Neural cell (in vitro differentiated cells): ENCODE measurements around the gene TMEM50A. TPM values are rescaled to one million over a fixed set of nuclear protein-coding genes. Genes with fewer than 3 reads are reported as not detected.

Experiments used
- H2AFZ ChIP-seq: fragments of 200-600, 300-800 bp; sonication (generic), shearing (Covaris generic); 2 replicates; pipeline ENCODE4 v1.6.0; 2014; ENCODE audit warnings: low read depth, mild to moderate bottlenecking, antibody characterized with exemption, low read length, moderate library complexity
- H3F3A ChIP-seq: fragments of 200-600 bp; shearing (Covaris generic); 2 replicates; pipeline ENCODE4 v1.6.1; 2016; ENCODE audit warnings: mild to moderate bottlenecking, moderate library complexity, mixed read lengths, antibody characterized with exemption, low read length; ENCODE audit not compliant: insufficient read depth, poor library complexity, severe bottlenecking
- H3K27ac ChIP-seq: fragments of 200-600, 300-800 bp; sonication (generic), shearing (Covaris generic); 2 replicates; pipeline ENCODE4 v1.5.1; 2014; ENCODE audit warnings: mild to moderate bottlenecking, low read length, moderate library complexity
- H3K27me3 ChIP-seq: fragments of 300-800, 200-600 bp; sonication (generic), shearing (Covaris generic); 2 replicates; pipeline ENCODE4 v1.6.0; 2014; ENCODE audit warnings: mild to moderate bottlenecking, low read depth, low read length, moderate library complexity; ENCODE audit not compliant: insufficient read depth
- H3K36me3 ChIP-seq: fragments of 300-800, 200-600 bp; sonication (generic), shearing (Covaris generic); 2 replicates; pipeline ENCODE4 v1.5.1; 2014; ENCODE audit warnings: mild to moderate bottlenecking, antibody characterized with exemption, low read length, moderate library complexity; ENCODE audit not compliant: insufficient read depth
- H3K4me2 ChIP-seq: fragments of 300-800, 200-600 bp; sonication (generic), shearing (Covaris generic); 2 replicates; pipeline ENCODE4 v1.6.0; 2014; ENCODE audit warnings: mild to moderate bottlenecking, low read length
- H3K4me3 ChIP-seq: fragments of 300-800, 200-600 bp; sonication (generic), shearing (Covaris generic); 2 replicates; pipeline ENCODE4 v1.5.1; 2014; ENCODE audit warnings: mild to moderate bottlenecking, low read length, moderate library complexity
- H3K79me2 ChIP-seq: fragments of 200-600 bp; shearing (Covaris generic); replicated peaks from 2 replicates; pipeline ENCODE4 v1.6.0; 2014; ENCODE audit warnings: mild to moderate bottlenecking, low read length, moderate library complexity; ENCODE audit not compliant: insufficient read depth
- H3K9ac ChIP-seq: fragments of 300-800, 200-600 bp; sonication (generic), shearing (Covaris generic); 2 replicates; pipeline ENCODE4 v1.6.1; 2016; ENCODE audit warnings: mild to moderate bottlenecking, low read length, mixed read lengths
- H3K9me2 ChIP-seq: fragments of 200-600 bp; shearing (Covaris generic); 2 replicates; pipeline ENCODE4 v1.6.1; 2016; ENCODE audit warnings: mild to moderate bottlenecking, low read length, mixed read lengths; ENCODE audit not compliant: insufficient read depth
- H3K9me3 ChIP-seq: fragments of 200-600, 300-800 bp; sonication (generic), shearing (Covaris generic); 2 replicates; pipeline ENCODE4 v1.6.1; 2016; ENCODE audit warnings: mild to moderate bottlenecking, mixed run types, low read length, moderate library complexity, mixed read lengths
- H4K20me1 ChIP-seq: fragments of 200-600 bp; shearing (Covaris generic); 2 replicates; pipeline ENCODE4 v1.6.1; 2016; ENCODE audit warnings: mild to moderate bottlenecking, mixed run types; ENCODE audit not compliant: insufficient read depth
- EP300 ChIP-seq: fragments of 450-650 bp; conservative IDR thresholded peaks from 2 replicates; pipeline ENCODE4 v1.6.1; 2014; ENCODE audit warnings: antibody characterized with exemption, mild to moderate bottlenecking, moderate library complexity; ENCODE audit not compliant: poor library complexity, severe bottlenecking
- EZH2 ChIP-seq: fragments of 200-600, 300-800 bp; shearing (Covaris generic), sonication (generic); IDR thresholded peaks from 2 replicates; pipeline ENCODE4 v1.6.1; 2014; ENCODE audit warnings: antibody characterized with exemption, low read length, borderline replicate concordance, mild to moderate bottlenecking; ENCODE audit not compliant: insufficient read depth, poor library complexity, severe bottlenecking
- MXI1 ChIP-seq: fragments of 450-650 bp; conservative IDR thresholded peaks from 2 replicates; pipeline ENCODE4 v1.6.1; 2014; ENCODE audit warnings: antibody characterized with exemption, mild to moderate bottlenecking; ENCODE audit not compliant: poor library complexity, severe bottlenecking
- POLR2AphosphoS5 ChIP-seq: IDR thresholded peaks from 2 replicates; pipeline ENCODE4 v1.6.1; 2012
- RAD21 ChIP-seq: fragments of 450-650 bp; conservative IDR thresholded peaks from 2 replicates; pipeline ENCODE4 v1.6.1; 2014; ENCODE audit warnings: antibody characterized with exemption, mild to moderate bottlenecking, moderate library complexity
- REST ChIP-seq: IDR thresholded peaks from 2 replicates; pipeline ENCODE4 v1.6.1; 2012; ENCODE audit warnings: borderline replicate concordance
- SMC3 ChIP-seq: fragments of 450-650 bp; conservative IDR thresholded peaks from 2 replicates; pipeline ENCODE4 v1.6.1; 2014; ENCODE audit warnings: antibody characterized with exemption, mild to moderate bottlenecking, moderate library complexity; ENCODE audit not compliant: poor library complexity
- TAF1 ChIP-seq: IDR thresholded peaks from 2 replicates; pipeline ENCODE4 v1.6.1; 2012; ENCODE audit warnings: low read depth
- polyA plus RNA-seq: library from polyadenylated mRNA; depleted of rRNA; stranded (reverse); fragments of >200 nt; gene quantifications from 2 replicates; pipeline ENCODE4 v1.2.3, GENCODE V29; 2014
- TF ChIP-seq, protein P1 (sequence below): fragments of 450-650 bp; IDR thresholded peaks from 2 replicates; pipeline ENCODE4 v1.5.1; 2014; ENCODE audit warnings: antibody characterized with exemption, mild to moderate bottlenecking, moderate library complexity; ENCODE audit not compliant: poor library complexity, severe bottlenecking

TMEM50A gene
- polyA plus RNA-seq, 1 donor from 2014 or later: 161 TPM

DNA sequence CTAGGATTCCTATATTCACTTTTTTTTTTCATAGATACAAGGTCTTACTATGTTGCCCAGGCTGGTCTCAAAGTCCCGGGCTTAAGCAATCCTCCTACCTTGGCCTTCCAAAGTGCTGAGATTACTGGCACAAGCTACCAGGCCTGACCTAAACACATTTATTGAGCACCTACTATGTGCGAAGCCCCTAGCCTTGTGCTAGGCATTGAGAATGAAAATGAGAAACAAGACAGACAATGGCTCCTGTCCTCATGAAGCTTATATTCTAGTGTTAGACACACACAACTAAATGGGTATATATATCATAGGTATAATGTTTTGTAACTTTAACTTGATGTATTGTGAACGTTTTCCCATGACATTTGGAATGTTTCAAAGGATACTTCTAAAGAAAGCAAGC lies 11.5 kb downstream of the TMEM50A start:
- Histone ChIP-seq H3K9me2 (no peaks in the 10 kb centered on the region), H2AFZ (no peak overlapping the region), H3K4me2 (no peak overlapping the region), H3K27me3 (no peaks in the 10 kb centered on the region), H3K9me3 (no peaks in the 10 kb centered on the region), H3K4me3 (no peak overlapping the region), H3K27ac (no peak overlapping the region), H4K20me1 (no peaks in the 10 kb centered on the region), H3K9ac (no peak overlapping the region), H3K79me2 (peaks cover 3% of the 10 kb centered on the region), H3K36me3 (peaks cover 4% of the 10 kb centered on the region), H3F3A (no peaks in the 10 kb centered on the region)
- TF ChIP-seq, protein P1, sequence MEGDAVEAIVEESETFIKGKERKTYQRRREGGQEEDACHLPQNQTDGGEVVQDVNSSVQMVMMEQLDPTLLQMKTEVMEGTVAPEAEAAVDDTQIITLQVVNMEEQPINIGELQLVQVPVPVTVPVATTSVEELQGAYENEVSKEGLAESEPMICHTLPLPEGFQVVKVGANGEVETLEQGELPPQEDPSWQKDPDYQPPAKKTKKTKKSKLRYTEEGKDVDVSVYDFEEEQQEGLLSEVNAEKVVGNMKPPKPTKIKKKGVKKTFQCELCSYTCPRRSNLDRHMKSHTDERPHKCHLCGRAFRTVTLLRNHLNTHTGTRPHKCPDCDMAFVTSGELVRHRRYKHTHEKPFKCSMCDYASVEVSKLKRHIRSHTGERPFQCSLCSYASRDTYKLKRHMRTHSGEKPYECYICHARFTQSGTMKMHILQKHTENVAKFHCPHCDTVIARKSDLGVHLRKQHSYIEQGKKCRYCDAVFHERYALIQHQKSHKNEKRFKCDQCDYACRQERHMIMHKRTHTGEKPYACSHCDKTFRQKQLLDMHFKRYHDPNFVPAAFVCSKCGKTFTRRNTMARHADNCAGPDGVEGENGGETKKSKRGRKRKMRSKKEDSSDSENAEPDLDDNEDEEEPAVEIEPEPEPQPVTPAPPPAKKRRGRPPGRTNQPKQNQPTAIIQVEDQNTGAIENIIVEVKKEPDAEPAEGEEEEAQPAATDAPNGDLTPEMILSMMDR: no peak
- TF ChIP-seq MXI1: no peak
- TF ChIP-seq SMC3: no peak
- no peak for TF ChIP-seq POLR2AphosphoS5
- TF ChIP-seq EP300: no peak
- TF ChIP-seq RAD21: no peak
- no peak for TF ChIP-seq EZH2
- no peak for TF ChIP-seq REST
- TF ChIP-seq TAF1: no peak

GRCh38 chr1:25355841-25356395 lies 17.8 kb downstream of the TMEM50A start:
- no peak overlapping the region for H3K4me2 ChIP-seq
- H3K27me3 ChIP-seq: no peaks in the 10 kb centered on the region
- no peak for TF ChIP-seq EP300
- no peak for TF ChIP-seq MXI1
- TF ChIP-seq POLR2AphosphoS5: no peak
- TF ChIP-seq REST: no peak
- TF ChIP-seq SMC3: no peak
- TF ChIP-seq TAF1: no peak
- TF ChIP-seq, protein P1: no peak
- no peak for TF ChIP-seq EZH2
- TF ChIP-seq RAD21: no peak
- no peaks in the 10 kb centered on the region for H3K9me2 ChIP-seq
- no peak overlapping the region for H3K4me3 ChIP-seq
- H2AFZ ChIP-seq: no peak overlapping the region
- H3K79me2 ChIP-seq: no peaks in the 10 kb centered on the region
- no peak overlapping the region for H3K9ac ChIP-seq
- no peaks in the 10 kb centered on the region for H3F3A ChIP-seq
- no peaks in the 10 kb centered on the region for H3K9me3 ChIP-seq
- H4K20me1 ChIP-seq: no peaks in the 10 kb centered on the region
- H3K27ac ChIP-seq: no peak overlapping the region
- H3K36me3 ChIP-seq: no peaks in the 10 kb centered on the region
